Endothelial cell of umbilical vein (primary cell): ENCODE data around the gene ANKLE2. TPM values are rescaled to one million over a fixed set of nuclear protein-coding genes. Genes with fewer than 3 reads are reported as not detected.

ENCODE experiments used
- BruUV-seq: library from RNA; stranded (reverse); fragments of 400-500 nt; replicated peaks from 2 replicates; lab custom pipeline; 2021; lab: Mats Ljungman, UMichigan
- CTCF ChIA-PET: fragments of 300-600, 350-600 bp; sonication (Branson Sonifier 250); formaldehyde crosslinking; loops from one replicate; lab custom pipeline; 2021; ENCODE audit warnings: antibody characterized with exemption, inconsistent platforms; lab: Charles Lee
- POLR2A ChIA-PET: fragments of 300-600, 350-600 bp; sonication (Branson Sonifier 250); formaldehyde crosslinking; loops from one replicate; lab custom pipeline; 2021; ENCODE audit warnings: antibody characterized with exemption, inconsistent platforms; lab: Charles Lee
- DNase-seq: peaks from one replicate; pipeline ENCODE4 v3.0.0-alpha.2; 2011; ENCODE audit warnings: low read depth, low spot score
- FAIRE-seq: peaks from 2 replicates; lab custom pipeline; 2011; peaks lifted over from hg19 to GRCh38; lab: Jason Lieb, UNC
- H2AFZ ChIP-seq: 2 replicates; pipeline ENCODE4 v1.6.0; 2012; ENCODE audit warnings: low read depth, low read length, control low read depth, inconsistent platforms
- H3K27ac ChIP-seq: 2 replicates; pipeline ENCODE4 v1.5.1; 2011; ENCODE audit warnings: low read depth, mild to moderate bottlenecking, control low read depth, low read length, moderate library complexity; ENCODE audit not compliant: insufficient read depth
- H3K27me3 ChIP-seq, 2 experiments: 2 replicates each; pipeline versions ENCODE4 v1.6.0 to v1.6.1; 2011; ENCODE audit warnings: low read length in 2 of 2, mixed read lengths in 1 of 2; ENCODE audit not compliant: control insufficient read depth in 2 of 2, insufficient read depth in 2 of 2
- H3K36me3 ChIP-seq, 2 experiments: 2 replicates in 1 of 2; 3 replicates in 1 of 2; pipeline ENCODE4 v1.5.1; 2011; ENCODE audit warnings: low read length in 2 of 2, mild to moderate bottlenecking in 1 of 2, moderate library complexity in 1 of 2; ENCODE audit not compliant: control insufficient read depth in 2 of 2, insufficient read depth in 2 of 2; ENCODE audit errors: extremely low read depth in 1 of 2
- H3K4me1 ChIP-seq: 3 replicates; pipeline ENCODE4 v1.5.1; 2011; ENCODE audit warnings: mild to moderate bottlenecking, low read length; ENCODE audit not compliant: control insufficient read depth, insufficient read depth; ENCODE audit errors: extremely low read depth
- H3K4me2 ChIP-seq: 2 replicates; pipeline ENCODE4 v1.6.1; 2011; ENCODE audit warnings: low read length, control low read depth, mixed read lengths; ENCODE audit not compliant: insufficient read depth
- H3K4me3 ChIP-seq, 3 experiments: fragments of 200-600 bp in 1 of 3; sonication (generic), shearing (Covaris generic) in 1 of 3; replicated peaks in 1 of 3; 2 replicates each; pipeline ENCODE4 v1.5.1; 2011 to 2016; ENCODE audit warnings: control low read depth in 3 of 3, low read length in 3 of 3, mild to moderate bottlenecking in 2 of 3, inconsistent platforms in 1 of 3, low read depth in 1 of 3, moderate library complexity in 1 of 3; ENCODE audit not compliant: insufficient read depth in 1 of 3
- H3K79me2 ChIP-seq: 2 replicates; pipeline ENCODE4 v1.6.0; 2012; ENCODE audit warnings: low read length, inconsistent platforms; ENCODE audit not compliant: control insufficient read depth, insufficient read depth
- H3K9ac ChIP-seq: replicated peaks from 2 replicates; pipeline ENCODE3; 2011; ENCODE audit warnings: low read length, control low read depth; ENCODE audit not compliant: insufficient read depth; ENCODE audit errors: extremely low read depth
- H3K9me1 ChIP-seq: replicated peaks from 3 replicates; pipeline ENCODE4 v1.6.0; 2011; ENCODE audit warnings: mild to moderate bottlenecking, low read length; ENCODE audit not compliant: control insufficient read depth, insufficient read depth; ENCODE audit errors: extremely low read depth
- H3K9me3 ChIP-seq: replicated peaks from 2 replicates; pipeline ENCODE4 v1.5.1; 2012; ENCODE audit warnings: low read length, inconsistent platforms; ENCODE audit not compliant: control insufficient read depth, insufficient read depth
- H4K20me1 ChIP-seq: replicated peaks from 2 replicates; pipeline ENCODE3; 2011; ENCODE audit warnings: mild to moderate bottlenecking, low read length; ENCODE audit not compliant: control insufficient read depth, insufficient read depth; ENCODE audit errors: extremely low read depth
- CTCF ChIP-seq, 2 donors: IDR thresholded peaks; 1 replicate in 1 of 2; 2 replicates in 1 of 2; pipeline ENCODE4 v1.5.1; 2011; ENCODE audit warnings: low read length in 2 of 2, mild to moderate bottlenecking in 2 of 2, moderate library complexity in 2 of 2, control low read depth in 1 of 2, inconsistent platforms in 1 of 2, low read depth in 1 of 2; ENCODE audit not compliant: insufficient read depth in 1 of 2; ENCODE audit errors: extremely low read depth in 1 of 2
- EZH2 ChIP-seq: IDR thresholded peaks from 2 replicates; pipeline ENCODE4 v1.6.1; 2012; ENCODE audit warnings: borderline replicate concordance, low read depth, mild to moderate bottlenecking, moderate library complexity, low read length, inconsistent platforms; ENCODE audit not compliant: severe bottlenecking
- FOS ChIP-seq: IDR thresholded peaks from 2 replicates; pipeline ENCODE4 v1.6.1; 2011; ENCODE audit warnings: mild to moderate bottlenecking, low read length, moderate library complexity, borderline replicate concordance; ENCODE audit not compliant: insufficient read depth
- GATA2 ChIP-seq: IDR thresholded peaks from 2 replicates; pipeline ENCODE4 v1.7.0; 2011; ENCODE audit warnings: low read depth, mild to moderate bottlenecking, moderate library complexity, mixed read lengths, low read length; ENCODE audit not compliant: insufficient read length, insufficient read depth
- JUN ChIP-seq: IDR thresholded peaks from 2 replicates; pipeline ENCODE4 v1.6.1; 2011; ENCODE audit warnings: borderline replicate concordance, low read depth; ENCODE audit not compliant: insufficient read length, insufficient read depth
- MYC ChIP-seq: IDR thresholded peaks from one replicate; pipeline ENCODE4 v1.6.1; 2011; ENCODE audit warnings: mild to moderate bottlenecking, low read depth, low read length
- POLR2A ChIP-seq: IDR thresholded peaks from 2 replicates; pipeline ENCODE4 v1.6.1; 2012; ENCODE audit warnings: low read depth, mild to moderate bottlenecking, control low read depth, low read length
- POLR2AphosphoS5 ChIP-seq: IDR thresholded peaks from 2 replicates; pipeline ENCODE4 v1.6.1; 2012; ENCODE audit warnings: low read depth, mild to moderate bottlenecking, control low read depth, low read length, moderate library complexity; ENCODE audit not compliant: insufficient read depth
- dilution Hi-C: fragments of 300-500 bp; cut with MboI; formaldehyde crosslinking; loops from one replicate; pipeline ENCODE4 v1.15.0; 2019; ENCODE audit warnings: low sequenced_read_pairs; ENCODE audit not compliant: extremely low pct_ligation_motif_present
- intact Hi-C: fragments of 100-400 bp; cut with micrococcal nuclease; formaldehyde crosslinking; loops from one replicate; pipeline ENCODE4 v1.10.0; 2022
- polyA plus RNA-seq, 4 experiments: library from polyadenylated mRNA; depleted of rRNA in 3 of 4; stranded (reverse) in 3 of 4; unstranded in 1 of 4; fragments of >200 nt; gene quantifications; 2 replicates each; pipeline versions ENCODE4 v1.2.1 to v1.2.3, GENCODE V29; 2011 to 2012; ENCODE audit warnings: missing spikeins in 1 of 4
- total RNA-seq: library from RNA; stranded (reverse); gene quantifications from 2 replicates; pipeline ENCODE4 v1.2.3, GENCODE V29; 2021
- TF ChIP-seq, protein P1 (sequence below): IDR thresholded peaks from 2 replicates; pipeline ENCODE4 v1.6.1; 2011; ENCODE audit not compliant: insufficient read depth, insufficient read length

Gene ANKLE2
- total and polyA plus RNA-seq, 2 donors (not counting 3 experiments of a cell fraction or from before 2014, with no cell fraction given), result 75.8 to 112 TPM

- intact Hi-C loops (no loop called here), dilution Hi-C loops (no loop called here)
- CTCF ChIA-PET, result no interaction called here
- H3K4me1 ChIP-seq, result peaks cover 4% of the 10 kb centered on the region
- no peak for TF ChIP-seq POLR2AphosphoS5
- TF ChIP-seq POLR2A, result no peak
- TF ChIP-seq GATA2, result no peak
- no peaks in the 10 kb centered on the region for H4K20me1 ChIP-seq
- FAIRE-seq (no peak), DNase-seq (no peak)
- H3K4me2 ChIP-seq, result no peak overlapping the region
- no peak overlapping the region for H3K4me3 ChIP-seq
- no peaks in the 10 kb centered on the region for H3K9me1 ChIP-seq
- H3K9ac ChIP-seq, result no peak overlapping the region
- peaks cover 23 to 44% of the 10 kb centered on the region in 2 experiments for H3K36me3 ChIP-seq
- no peaks in the 10 kb centered on the region for H3K79me2 ChIP-seq
- no peak overlapping the region for H2AFZ ChIP-seq
- no TSS peak for BruUV-seq
- POLR2A ChIA-PET, result no interaction called here
- no peaks in the 10 kb centered on the region for H3K9me3 ChIP-seq
- H3K27ac ChIP-seq, result no peak overlapping the region
- no peaks in the 10 kb centered on the region for H3K27me3 ChIP-seq
These were observed 11.0 kb upstream of the ANKLE2 start for GRCh38 chr12:132772606-132773005.

- Histone ChIP-seq H3K4me1 (peaks cover 10% of the 10 kb centered on the region), H4K20me1 (no peaks in the 10 kb centered on the region), H3K27ac (no peak overlapping the region), H3K79me2 (no peaks in the 10 kb centered on the region), H3K9me3 (no peaks in the 10 kb centered on the region), H3K9ac (no peak overlapping the region), H3K4me3 (no peak overlapping the region), H2AFZ (no peak overlapping the region), H3K36me3 (peaks cover 21 to 33% of the 10 kb centered on the region in 2 experiments), H3K4me2 (no peak overlapping the region), H3K9me1 (no peaks in the 10 kb centered on the region), H3K27me3 (no peaks in the 10 kb centered on the region)
- dilution Hi-C loops (no loop called here), intact Hi-C loops (no loop called here)
- TF ChIP-seq EZH2, result no peak
- TF ChIP-seq POLR2A, result no peak
- TF ChIP-seq JUN, result no peak
- TF ChIP-seq GATA2, result no peak
- TF ChIP-seq, protein P1, sequence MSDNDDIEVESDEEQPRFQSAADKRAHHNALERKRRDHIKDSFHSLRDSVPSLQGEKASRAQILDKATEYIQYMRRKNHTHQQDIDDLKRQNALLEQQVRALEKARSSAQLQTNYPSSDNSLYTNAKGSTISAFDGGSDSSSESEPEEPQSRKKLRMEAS, result no peak
- no peak for TF ChIP-seq FOS
- TF ChIP-seq CTCF (IDR thresholded peaks at IDR 0.05; ENCODE audit: extremely low read depth in 1 of 2, insufficient read depth in 1 of 2, low read depth in 1 of 2, low read length in 2 of 2), result no peak
- TF ChIP-seq MYC, result no peak
- no peak for TF ChIP-seq POLR2AphosphoS5
- POLR2A ChIA-PET, result no interaction called here
- FAIRE-seq (no peak), DNase-seq (no peak)
- no TSS peak for BruUV-seq
- CTCF ChIA-PET, result no interaction called here
These were observed 9.7 kb upstream of the ANKLE2 start for GRCh38 chr12:132771126-132771838.
